HepG2 (cell line): ENCODE data around the gene EPB41L2. TPM values are rescaled to one million over a fixed set of nuclear protein-coding genes. Genes with fewer than 3 reads are reported as not detected.

ENCODE experiments used
- FOXK2 ChIP-seq: fragments of 450-650 bp; IDR thresholded peaks from 2 replicates; pipeline ENCODE4 v1.6.1; 2016
- FOXP1 ChIP-seq, 2 experiments: fragments of 450-650 bp in 1 of 2; IDR thresholded peaks; 2 replicates each; pipeline ENCODE4 v1.6.1; 2017 to 2018; ENCODE audit warnings: antibody characterized with exemption in 1 of 2
- MZF1 ChIP-seq: sonication (generic); formaldehyde crosslinking; IDR thresholded peaks from 2 replicates; pipeline ENCODE4 v1.8.1; 2023; ENCODE audit warnings: mild to moderate bottlenecking, missing genetic modification reagents, borderline replicate concordance
- PCBP1 ChIP-seq: fragments of 200-400 bp; formaldehyde crosslinking; IDR thresholded peaks from 2 replicates; pipeline ENCODE4 v1.6.1; 2017; ENCODE audit warnings: mild to moderate bottlenecking, low read depth, low read length, borderline replicate concordance
- TAF15 ChIP-seq: fragments of 200-400 bp; formaldehyde crosslinking; IDR thresholded peaks from one replicate; pipeline ENCODE4 v1.6.1; 2018; ENCODE audit warnings: mild to moderate bottlenecking, low read depth, low read length; ENCODE audit not compliant: poor library complexity, severe bottlenecking
- TEAD3 ChIP-seq: optimal IDR thresholded peaks from 2 replicates; pipeline ENCODE3; 2016; ENCODE audit warnings: borderline replicate concordance
- XRCC5 ChIP-seq: fragments of 200-400 bp; formaldehyde crosslinking; optimal IDR thresholded peaks from 2 replicates; pipeline ENCODE3; 2017; ENCODE audit warnings: mild to moderate bottlenecking, low read length
- ZBTB38 ChIP-seq: sonication (generic); formaldehyde crosslinking; IDR thresholded peaks from 2 replicates; pipeline ENCODE4 v1.5.1; 2020; ENCODE audit warnings: mild to moderate bottlenecking, missing genetic modification reagents
- ZBTB8A ChIP-seq: sonication (generic); formaldehyde crosslinking; IDR thresholded peaks from 2 replicates; pipeline ENCODE4 v1.4.0; 2020; ENCODE audit warnings: mild to moderate bottlenecking, low read depth, missing genetic modification reagents, borderline replicate concordance
- ZMYM2 ChIP-seq: sonication (generic); formaldehyde crosslinking; IDR thresholded peaks from 2 replicates; pipeline ENCODE4 v1.8.0; 2022; ENCODE audit warnings: mild to moderate bottlenecking, missing genetic modification reagents
- ZNF160 ChIP-seq: sonication (generic); formaldehyde crosslinking; IDR thresholded peaks from 2 replicates; pipeline ENCODE4 v1.8.0; 2022; ENCODE audit warnings: mild to moderate bottlenecking, inconsistent platforms, missing genetic modification reagents
- ZNF225 ChIP-seq: sonication (generic); formaldehyde crosslinking; IDR thresholded peaks from 2 replicates; pipeline ENCODE4 v1.4.0; 2020; ENCODE audit warnings: mild to moderate bottlenecking, missing genetic modification reagents
- ZNF274 ChIP-seq: sonication (generic); formaldehyde crosslinking; IDR thresholded peaks from 2 replicates; pipeline ENCODE4 v1.5.1; 2020; ENCODE audit warnings: mild to moderate bottlenecking, missing genetic modification reagents
- ZNF335 ChIP-seq: sonication (generic); formaldehyde crosslinking; IDR thresholded peaks from 2 replicates; pipeline ENCODE4 v1.4.0; 2020; ENCODE audit warnings: missing genetic modification reagents
- ZNF354B ChIP-seq: sonication (generic); formaldehyde crosslinking; IDR thresholded peaks from 2 replicates; pipeline ENCODE4 v1.8.0; 2022; ENCODE audit warnings: mild to moderate bottlenecking, missing genetic modification reagents
- ZNF430 ChIP-seq: sonication (generic); formaldehyde crosslinking; IDR thresholded peaks from 2 replicates; pipeline ENCODE4 v1.9.0; 2021; ENCODE audit warnings: mild to moderate bottlenecking, missing genetic modification reagents
- ZNF460 ChIP-seq: sonication (generic); formaldehyde crosslinking; IDR thresholded peaks from 2 replicates; pipeline ENCODE4 v1.5.1; 2020; ENCODE audit warnings: missing genetic modification reagents, mild to moderate bottlenecking, borderline replicate concordance
- ZNF563 ChIP-seq: sonication (generic); formaldehyde crosslinking; IDR thresholded peaks from 2 replicates; pipeline ENCODE4 v1.8.0; 2022; ENCODE audit warnings: mild to moderate bottlenecking, moderate library complexity, missing genetic modification reagents
- ZNF761 ChIP-seq: sonication (generic); formaldehyde crosslinking; conservative IDR thresholded peaks from 2 replicates; pipeline ENCODE4 v1.4.0; 2020; ENCODE audit warnings: mild to moderate bottlenecking, missing genetic modification reagents
- polyA plus RNA-seq, 8 experiments: library from polyadenylated mRNA; depleted of rRNA in 3 of 8; stranded (reverse) in 7 of 8; unstranded in 1 of 8; fragments of >200 nt; fragmentation: Illumina TruSeq in 4 of 8; extraction: Trizol in 4 of 8; gene quantifications; 2 replicates each; pipeline versions ENCODE4 v1.2.1 to v1.2.3, GENCODE V29; 2011 to 2016; ENCODE audit warnings: low read depth in 4 of 8, missing spikeins in 1 of 8, mixed read lengths in 1 of 8; ENCODE audit not compliant: insufficient read depth in 1 of 8
- total RNA-seq, 5 experiments: library from RNA; depleted of rRNA; stranded (reverse); fragments of >200 nt; fragmentation: Illumina TruSeq; extraction: Trizol; gene quantifications; 2 replicates each; pipeline ENCODE4 v1.2.3, GENCODE V29; 2016; ENCODE audit warnings: low read depth in 1 of 5
- TF ChIP-seq, protein P1 (sequence below): sonication (generic); formaldehyde crosslinking; IDR thresholded peaks from 2 replicates; pipeline ENCODE4 v1.5.0; 2020; ENCODE audit warnings: mild to moderate bottlenecking, missing genetic modification reagents, moderate library complexity
- TF ChIP-seq, protein P2 (sequence below): sonication (generic); formaldehyde crosslinking; IDR thresholded peaks from 2 replicates; pipeline ENCODE4 v1.4.0; 2020; ENCODE audit warnings: missing genetic modification reagents, borderline replicate concordance
- TF ChIP-seq, protein P3 (sequence below): IDR thresholded peaks from 2 replicates; pipeline ENCODE4 v1.6.1; 2016; ENCODE audit warnings: low read depth, borderline replicate concordance
- TF ChIP-seq, protein P4 (sequence below), 2 experiments: sonication (generic) in 1 of 2; formaldehyde crosslinking in 1 of 2; IDR thresholded peaks; 2 replicates each; pipeline versions ENCODE4 v1.4.0 to v1.6.1; 2018 to 2020; ENCODE audit warnings: missing genetic modification reagents in 2 of 2, borderline replicate concordance in 1 of 2, low read depth in 1 of 2, mild to moderate bottlenecking in 1 of 2, missing biosample characterization in 1 of 2

Gene EPB41L2
- total and polyA plus RNA-seq, 2 of the 13 experiments (the other 11 are each of a cell fraction or from before 2014, with no cell fraction given), result 41.7 to 56.4 TPM

DNA sequence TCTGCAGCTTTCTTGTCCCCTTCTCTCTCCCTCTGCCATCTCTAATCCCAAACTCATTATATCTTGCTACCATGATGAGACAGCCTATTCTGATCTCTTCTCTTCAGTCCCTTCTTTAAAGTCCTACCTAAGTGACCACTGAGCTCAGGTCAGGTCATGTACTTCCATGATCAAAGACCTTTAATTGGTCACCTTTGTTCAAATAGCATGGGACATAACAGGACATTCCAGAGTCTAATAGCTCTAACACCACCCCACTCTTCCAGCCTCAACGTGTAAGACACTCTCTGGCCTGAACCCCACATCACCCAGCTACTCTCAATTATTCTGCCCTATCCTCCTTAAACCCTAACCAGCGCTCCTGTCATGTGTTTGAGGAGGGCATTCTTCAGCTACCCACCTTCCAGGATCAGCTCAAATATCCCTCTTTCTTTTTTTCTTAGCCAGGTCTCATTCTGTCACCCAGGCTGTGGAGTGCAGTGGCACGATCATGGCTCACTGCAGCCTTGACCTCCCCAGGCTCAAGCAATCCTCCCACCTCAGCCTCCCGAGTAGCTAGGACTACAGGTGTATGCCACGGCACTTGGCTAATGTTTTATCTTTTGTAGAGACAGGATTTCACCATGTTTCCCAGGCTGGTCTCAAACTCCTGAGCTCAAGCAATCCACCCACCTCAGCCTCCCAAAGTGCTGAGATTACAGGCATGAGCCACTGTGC, 237.9 kb downstream of the EPB41L2 start (continued):
- TF ChIP-seq ZNF460, result no peak
- TF ChIP-seq, protein P1, sequence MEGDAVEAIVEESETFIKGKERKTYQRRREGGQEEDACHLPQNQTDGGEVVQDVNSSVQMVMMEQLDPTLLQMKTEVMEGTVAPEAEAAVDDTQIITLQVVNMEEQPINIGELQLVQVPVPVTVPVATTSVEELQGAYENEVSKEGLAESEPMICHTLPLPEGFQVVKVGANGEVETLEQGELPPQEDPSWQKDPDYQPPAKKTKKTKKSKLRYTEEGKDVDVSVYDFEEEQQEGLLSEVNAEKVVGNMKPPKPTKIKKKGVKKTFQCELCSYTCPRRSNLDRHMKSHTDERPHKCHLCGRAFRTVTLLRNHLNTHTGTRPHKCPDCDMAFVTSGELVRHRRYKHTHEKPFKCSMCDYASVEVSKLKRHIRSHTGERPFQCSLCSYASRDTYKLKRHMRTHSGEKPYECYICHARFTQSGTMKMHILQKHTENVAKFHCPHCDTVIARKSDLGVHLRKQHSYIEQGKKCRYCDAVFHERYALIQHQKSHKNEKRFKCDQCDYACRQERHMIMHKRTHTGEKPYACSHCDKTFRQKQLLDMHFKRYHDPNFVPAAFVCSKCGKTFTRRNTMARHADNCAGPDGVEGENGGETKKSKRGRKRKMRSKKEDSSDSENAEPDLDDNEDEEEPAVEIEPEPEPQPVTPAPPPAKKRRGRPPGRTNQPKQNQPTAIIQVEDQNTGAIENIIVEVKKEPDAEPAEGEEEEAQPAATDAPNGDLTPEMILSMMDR (CRISPR knock-in tag), result no peak
- TF ChIP-seq ZBTB38 (CRISPR knock-in tag), result 0 out of 2 replicates have a peak, but pooled peaks have one; percentile 31
- peak; percentile 34 for TF ChIP-seq TEAD3
- TF ChIP-seq ZNF160 (CRISPR knock-in tag), result no peak
- TF ChIP-seq TAF15, result no peak
- TF ChIP-seq ZBTB8A (CRISPR knock-in tag), result no peak
- no peak for TF ChIP-seq FOXK2
- TF ChIP-seq ZNF354B, result no peak
- TF ChIP-seq MZF1, result no peak
- no peak for TF ChIP-seq FOXP1 (IDR thresholded peaks at IDR 0.05)
- TF ChIP-seq FOXP1 (CRISPR knock-in tag; IDR thresholded peaks at IDR 0.05), result no peak; the same call in 1 of the 2 replicates
- no peak for TF ChIP-seq ZNF563 (CRISPR knock-in tag)
- TF ChIP-seq, protein P2, sequence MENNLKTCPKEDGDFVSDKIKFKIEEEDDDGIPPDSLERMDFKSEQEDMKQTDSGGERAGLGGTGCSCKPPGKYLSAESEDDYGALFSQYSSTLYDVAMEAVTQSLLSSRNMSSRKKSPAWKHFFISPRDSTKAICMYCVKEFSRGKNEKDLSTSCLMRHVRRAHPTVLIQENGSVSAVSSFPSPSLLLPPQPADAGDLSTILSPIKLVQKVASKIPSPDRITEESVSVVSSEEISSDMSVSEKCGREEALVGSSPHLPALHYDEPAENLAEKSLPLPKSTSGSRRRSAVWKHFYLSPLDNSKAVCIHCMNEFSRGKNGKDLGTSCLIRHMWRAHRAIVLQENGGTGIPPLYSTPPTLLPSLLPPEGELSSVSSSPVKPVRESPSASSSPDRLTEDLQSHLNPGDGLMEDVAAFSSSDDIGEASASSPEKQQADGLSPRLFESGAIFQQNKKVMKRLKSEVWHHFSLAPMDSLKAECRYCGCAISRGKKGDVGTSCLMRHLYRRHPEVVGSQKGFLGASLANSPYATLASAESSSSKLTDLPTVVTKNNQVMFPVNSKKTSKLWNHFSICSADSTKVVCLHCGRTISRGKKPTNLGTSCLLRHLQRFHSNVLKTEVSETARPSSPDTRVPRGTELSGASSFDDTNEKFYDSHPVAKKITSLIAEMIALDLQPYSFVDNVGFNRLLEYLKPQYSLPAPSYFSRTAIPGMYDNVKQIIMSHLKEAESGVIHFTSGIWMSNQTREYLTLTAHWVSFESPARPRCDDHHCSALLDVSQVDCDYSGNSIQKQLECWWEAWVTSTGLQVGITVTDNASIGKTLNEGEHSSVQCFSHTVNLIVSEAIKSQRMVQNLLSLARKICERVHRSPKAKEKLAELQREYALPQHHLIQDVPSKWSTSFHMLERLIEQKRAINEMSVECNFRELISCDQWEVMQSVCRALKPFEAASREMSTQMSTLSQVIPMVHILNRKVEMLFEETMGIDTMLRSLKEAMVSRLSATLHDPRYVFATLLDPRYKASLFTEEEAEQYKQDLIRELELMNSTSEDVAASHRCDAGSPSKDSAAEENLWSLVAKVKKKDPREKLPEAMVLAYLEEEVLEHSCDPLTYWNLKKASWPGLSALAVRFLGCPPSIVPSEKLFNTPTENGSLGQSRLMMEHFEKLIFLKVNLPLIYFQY, result no peak
- TF ChIP-seq ZNF225 (CRISPR knock-in tag), result no peak
- no peak for TF ChIP-seq XRCC5
- TF ChIP-seq ZNF274, result no peak
- TF ChIP-seq ZMYM2 (CRISPR knock-in tag), result peak; percentile 40; the same call in 1 of the 2 replicates
- peak; percentile 59; the same call in 1 of the 2 replicates for TF ChIP-seq ZNF430 (CRISPR knock-in tag)
- TF ChIP-seq, protein P3, sequence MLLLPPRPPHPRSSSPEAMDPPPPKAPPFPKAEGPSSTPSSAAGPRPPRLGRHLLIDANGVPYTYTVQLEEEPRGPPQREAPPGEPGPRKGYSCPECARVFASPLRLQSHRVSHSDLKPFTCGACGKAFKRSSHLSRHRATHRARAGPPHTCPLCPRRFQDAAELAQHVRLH (CRISPR knock-in tag), result no peak
- no peak for TF ChIP-seq ZNF761 (CRISPR knock-in tag)
- TF ChIP-seq PCBP1, result no peak
- TF ChIP-seq, protein P4, sequence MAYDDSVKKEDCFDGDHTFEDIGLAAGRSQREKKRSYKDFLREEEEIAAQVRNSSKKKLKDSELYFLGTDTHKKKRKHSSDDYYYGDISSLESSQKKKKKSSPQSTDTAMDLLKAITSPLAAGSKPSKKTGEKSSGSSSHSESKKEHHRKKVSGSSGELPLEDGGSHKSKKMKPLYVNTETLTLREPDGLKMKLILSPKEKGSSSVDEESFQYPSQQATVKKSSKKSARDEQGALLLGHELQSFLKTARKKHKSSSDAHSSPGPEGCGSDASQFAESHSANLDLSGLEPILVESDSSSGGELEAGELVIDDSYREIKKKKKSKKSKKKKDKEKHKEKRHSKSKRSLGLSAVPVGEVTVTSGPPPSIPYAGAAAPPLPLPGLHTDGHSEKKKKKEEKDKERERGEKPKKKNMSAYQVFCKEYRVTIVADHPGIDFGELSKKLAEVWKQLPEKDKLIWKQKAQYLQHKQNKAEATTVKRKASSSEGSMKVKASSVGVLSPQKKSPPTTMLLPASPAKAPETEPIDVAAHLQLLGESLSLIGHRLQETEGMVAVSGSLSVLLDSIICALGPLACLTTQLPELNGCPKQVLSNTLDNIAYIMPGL (CRISPR knock-in tag; IDR thresholded peaks at IDR 0.05; ENCODE audit: borderline replicate concordance in 1 of 2, low read depth in 1 of 2), result no peak
- no peak for TF ChIP-seq ZNF335 (CRISPR knock-in tag)
